Loucy (cell line): ENCODE data around the gene ESR2.
A peak's percentile ranks its signal among the peaks of the same experiment; 100 is the strongest.

Experiments used
- H2AFZ ChIP-seq: fragments of 200-600 bp; sonication (generic); 2 replicates; pipeline ENCODE4 v1.6.0; 2016; ENCODE audit warnings: antibody characterized with exemption, mild to moderate bottlenecking, low read length, moderate library complexity
- H3F3A ChIP-seq: fragments of 200-600 bp; 2 replicates; pipeline ENCODE4 v1.6.0; 2016; ENCODE audit warnings: antibody characterized with exemption, low read depth, mild to moderate bottlenecking
- H3K27me3 ChIP-seq: fragments of 200-600 bp; sonication (generic); 2 replicates; pipeline ENCODE4 v1.6.1; 2014; ENCODE audit warnings: low read length, mild to moderate bottlenecking; ENCODE audit not compliant: insufficient read depth, poor library complexity, severe bottlenecking
- H3K36me3 ChIP-seq: fragments of 200-600 bp; sonication (generic); 2 replicates; pipeline ENCODE4 v1.6.1; 2016; ENCODE audit warnings: low read length; ENCODE audit not compliant: insufficient read depth
- H3K4me1 ChIP-seq: fragments of 200-600 bp; sonication (generic); 2 replicates; pipeline ENCODE4 v1.5.1; 2014; ENCODE audit warnings: low read length, mild to moderate bottlenecking; ENCODE audit not compliant: insufficient read depth, poor library complexity, severe bottlenecking
- H3K4me2 ChIP-seq: fragments of 200-600 bp; sonication (generic); 2 replicates; pipeline ENCODE4 v1.6.0; 2014; ENCODE audit warnings: antibody characterized with exemption, low read length, low read depth, mild to moderate bottlenecking; ENCODE audit not compliant: poor library complexity, severe bottlenecking
- H3K4me3 ChIP-seq: fragments of 200-600 bp; sonication (generic); 2 replicates; pipeline ENCODE4 v1.5.1; 2014; ENCODE audit warnings: low read length, mild to moderate bottlenecking, mixed read lengths; ENCODE audit not compliant: poor library complexity, severe bottlenecking
- H3K79me2 ChIP-seq: fragments of 200-600 bp; sonication (generic); 2 replicates; pipeline ENCODE4 v1.6.1; 2014; ENCODE audit warnings: low read length; ENCODE audit not compliant: insufficient read depth
- H3K9ac ChIP-seq: fragments of 200-600 bp; sonication (generic); 2 replicates; pipeline ENCODE4 v1.6.0; 2014; ENCODE audit warnings: mild to moderate bottlenecking, low read depth, low read length, moderate library complexity; ENCODE audit not compliant: poor library complexity, severe bottlenecking
- H3K9me2 ChIP-seq: fragments of 200-600 bp; sonication (generic); replicated peaks from 2 replicates; pipeline ENCODE4 v1.6.1; 2016; ENCODE audit warnings: low read depth, low read length, mixed read lengths
- H3K9me3 ChIP-seq: fragments of 200-600 bp; sonication (generic); 2 replicates; pipeline ENCODE4 v1.6.1; 2014; ENCODE audit warnings: mild to moderate bottlenecking, antibody characterized with exemption, low read length, low read depth; ENCODE audit not compliant: insufficient read depth
- H4K20me1 ChIP-seq: fragments of 200-600 bp; sonication (generic); 2 replicates; pipeline ENCODE4 v1.6.0; 2014; ENCODE audit warnings: antibody characterized with exemption, low read length, mild to moderate bottlenecking; ENCODE audit not compliant: insufficient read depth, poor library complexity, severe bottlenecking
- CTCF ChIP-seq: fragments of 200-600 bp; sonication (generic); conservative IDR thresholded peaks from 2 replicates; pipeline ENCODE4 v1.5.1; 2014; ENCODE audit warnings: mild to moderate bottlenecking, antibody characterized with exemption, low read length
- EZH2phosphoT487 ChIP-seq: fragments of 200-600 bp; IDR thresholded peaks from 2 replicates; pipeline ENCODE4 v1.6.1; 2018; ENCODE audit warnings: antibody characterized with exemption, mild to moderate bottlenecking, moderate library complexity, borderline replicate concordance

ESR2 gene

GRCh38 chr14:64220056-64220455, 74.1 kb downstream of the ESR2 start:
- Histone ChIP-seq H3K4me2 (peak overlapping the region; percentile 24), H3K9ac (peak overlapping the region; percentile 20), H3K27me3 (no peaks in the 10 kb centered on the region), H3K4me1 (peaks cover 15% of the 10 kb centered on the region), H3K9me2 (no peaks in the 10 kb centered on the region), H3K36me3 (peaks cover 36% of the 10 kb centered on the region; the same call in 1 of the 2 replicates), H3K79me2 (no peaks in the 10 kb centered on the region), H3F3A (no peaks in the 10 kb centered on the region), H2AFZ (no peak overlapping the region), H3K4me3 (peak overlapping the region; percentile 19), H4K20me1 (no peaks in the 10 kb centered on the region), H3K9me3 (no peaks in the 10 kb centered on the region)
- TF ChIP-seq EZH2phosphoT487 (no peak), CTCF (peak; percentile 19; the same call in 1 of the 2 replicates)

- peaks cover 47% of the 10 kb centered on the region; the same call in 1 of the 2 replicates for H3K36me3 ChIP-seq
- no peak overlapping the region for H3K4me2 ChIP-seq
- TF ChIP-seq EZH2phosphoT487: no peak
- no peaks in the 10 kb centered on the region for H3K9me3 ChIP-seq
- no peak overlapping the region for H3K9ac ChIP-seq
- no peaks in the 10 kb centered on the region for H4K20me1 ChIP-seq
- H3K4me3 ChIP-seq: no peak overlapping the region
- no peaks in the 10 kb centered on the region for H3K27me3 ChIP-seq
- H3F3A ChIP-seq: no peaks in the 10 kb centered on the region
- H2AFZ ChIP-seq: no peak overlapping the region
- H3K79me2 ChIP-seq: no peaks in the 10 kb centered on the region
- H3K4me1 ChIP-seq: peaks cover 15% of the 10 kb centered on the region
- H3K9me2 ChIP-seq: no peaks in the 10 kb centered on the region
Observed at GRCh38 chr14:64218344-64219240, 75.6 kb downstream of the ESR2 start.

GRCh38 chr14:64217834-64218233, 76.3 kb downstream of the ESR2 start:
- Histone ChIP-seq H3K9me3 (no peaks in the 10 kb centered on the region), H3K4me2 (no peak overlapping the region), H3K79me2 (no peaks in the 10 kb centered on the region), H3F3A (no peaks in the 10 kb centered on the region), H3K9ac (no peak overlapping the region), H3K36me3 (peaks cover 55% of the 10 kb centered on the region), H3K4me3 (no peak overlapping the region), H3K27me3 (no peaks in the 10 kb centered on the region), H3K4me1 (peaks cover 13% of the 10 kb centered on the region), H2AFZ (no peak overlapping the region), H3K9me2 (no peaks in the 10 kb centered on the region), H4K20me1 (no peaks in the 10 kb centered on the region)
- no peak for TF ChIP-seq CTCF
- TF ChIP-seq EZH2phosphoT487: no peak
